Activated naive CD8-positive, alpha-beta T cell (primary cell): Measurements from ENCODE around the gene RIC8B.

Experiments
- H3K27ac Mint-ChIP-seq: one replicate; pipeline ENCODE4 v1.8.0; 2021; ENCODE audit warnings: mixed read lengths
- H3K27me3 Mint-ChIP-seq: one replicate; pipeline ENCODE4 v1.8.0; 2021; ENCODE audit warnings: mixed read lengths
- H3K36me3 Mint-ChIP-seq: one replicate; pipeline ENCODE4 v1.8.0; 2021; ENCODE audit warnings: mixed read lengths
- H3K4me1 Mint-ChIP-seq: one replicate; pipeline ENCODE4 v1.8.0; 2021; ENCODE audit warnings: low read depth, mixed read lengths
- H3K4me3 Mint-ChIP-seq: one replicate; pipeline ENCODE4 v1.8.0; 2021; ENCODE audit warnings: mild to moderate bottlenecking, mixed read lengths
- H3K9me3 Mint-ChIP-seq: one replicate; pipeline ENCODE4 v1.8.0; 2021; ENCODE audit warnings: low read depth, mixed read lengths

Gene RIC8B

GRCh38 chr12:106814714-106815113 lies 40.2 kb downstream of the RIC8B start:
- H3K9me3 Mint-ChIP-seq, result no peaks in the 10 kb centered on the region
- no peak overlapping the region for H3K4me3 Mint-ChIP-seq
- H3K27me3 Mint-ChIP-seq, result no peaks in the 10 kb centered on the region
- H3K4me1 Mint-ChIP-seq, result no peaks in the 10 kb centered on the region
- no peak overlapping the region for H3K27ac Mint-ChIP-seq
- H3K36me3 Mint-ChIP-seq, result peaks cover 20% of the 10 kb centered on the region

- no peak overlapping the region for H3K27ac Mint-ChIP-seq
- no peaks in the 10 kb centered on the region for H3K4me1 Mint-ChIP-seq
- H3K27me3 Mint-ChIP-seq, result no peaks in the 10 kb centered on the region
- peaks cover 20% of the 10 kb centered on the region for H3K36me3 Mint-ChIP-seq
- H3K4me3 Mint-ChIP-seq, result no peak overlapping the region
- H3K9me3 Mint-ChIP-seq, result no peaks in the 10 kb centered on the region
Observed at GRCh38 chr12:106815741-106816140, 41.3 kb downstream of the RIC8B start.

- H3K27me3 Mint-ChIP-seq, result no peaks in the 10 kb centered on the region
- H3K36me3 Mint-ChIP-seq, result peaks cover 22% of the 10 kb centered on the region
- H3K4me1 Mint-ChIP-seq, result no peaks in the 10 kb centered on the region
- H3K27ac Mint-ChIP-seq, result no peak overlapping the region
- H3K4me3 Mint-ChIP-seq, result no peak overlapping the region
- no peaks in the 10 kb centered on the region for H3K9me3 Mint-ChIP-seq
Observed at GRCh38 chr12:106816231-106816630, 41.7 kb downstream of the RIC8B start.

- H3K4me3 Mint-ChIP-seq, result no peak overlapping the region
- H3K9me3 Mint-ChIP-seq, result no peaks in the 10 kb centered on the region
- no peak overlapping the region for H3K27ac Mint-ChIP-seq
- peaks cover 22% of the 10 kb centered on the region for H3K36me3 Mint-ChIP-seq
- H3K4me1 Mint-ChIP-seq, result no peaks in the 10 kb centered on the region
- H3K27me3 Mint-ChIP-seq, result no peaks in the 10 kb centered on the region
Observed at GRCh38 chr12:106819991-106820390, 45.5 kb downstream of the RIC8B start.

- Mint-ChIP-seq H3K36me3 (peaks cover 10% of the 10 kb centered on the region), H3K27ac (no peak overlapping the region), H3K27me3 (no peaks in the 10 kb centered on the region), H3K4me3 (no peak overlapping the region), H3K4me1 (no peaks in the 10 kb centered on the region), H3K9me3 (no peaks in the 10 kb centered on the region)
Observed at GRCh38 chr12:106831699-106832098, 57.2 kb downstream of the RIC8B start.

- peaks cover 19% of the 10 kb centered on the region for H3K4me1 Mint-ChIP-seq
- no peaks in the 10 kb centered on the region for H3K9me3 Mint-ChIP-seq
- no peak overlapping the region for H3K4me3 Mint-ChIP-seq
- H3K27me3 Mint-ChIP-seq, result no peaks in the 10 kb centered on the region
- peaks cover 10% of the 10 kb centered on the region for H3K36me3 Mint-ChIP-seq
- H3K27ac Mint-ChIP-seq, result no peak overlapping the region
Observed at GRCh38 chr12:106837782-106838181, 63.3 kb downstream of the RIC8B start.

- Mint-ChIP-seq H3K4me1 (peaks cover 19% of the 10 kb centered on the region), H3K27me3 (no peaks in the 10 kb centered on the region), H3K27ac (no peak overlapping the region), H3K36me3 (peaks cover 8% of the 10 kb centered on the region), H3K9me3 (no peaks in the 10 kb centered on the region), H3K4me3 (no peak overlapping the region)
Observed at GRCh38 chr12:106839333-106839732, 64.9 kb downstream of the RIC8B start.

- Mint-ChIP-seq H3K4me1 (peaks cover 19% of the 10 kb centered on the region), H3K9me3 (no peaks in the 10 kb centered on the region), H3K27me3 (no peaks in the 10 kb centered on the region), H3K36me3 (peaks cover 6% of the 10 kb centered on the region), H3K27ac (peak overlapping the region; percentile 11), H3K4me3 (no peak overlapping the region)
Observed at GRCh38 chr12:106840243-106840642, 65.8 kb downstream of the RIC8B start.

- peaks cover 1% of the 10 kb centered on the region for H3K36me3 Mint-ChIP-seq
- no peak overlapping the region for H3K4me3 Mint-ChIP-seq
- peaks cover 19% of the 10 kb centered on the region for H3K4me1 Mint-ChIP-seq
- no peaks in the 10 kb centered on the region for H3K27me3 Mint-ChIP-seq
- no peaks in the 10 kb centered on the region for H3K9me3 Mint-ChIP-seq
- no peak overlapping the region for H3K27ac Mint-ChIP-seq
Observed at GRCh38 chr12:106841510-106842302, 67.2 kb downstream of the RIC8B start.

GRCh38 chr12:106845902-106846301 lies 71.4 kb downstream of the RIC8B start:
- Mint-ChIP-seq H3K27ac (no peak overlapping the region), H3K36me3 (peaks cover 4% of the 10 kb centered on the region), H3K4me1 (peaks cover 7% of the 10 kb centered on the region), H3K9me3 (no peaks in the 10 kb centered on the region), H3K27me3 (no peaks in the 10 kb centered on the region), H3K4me3 (no peak overlapping the region)

GRCh38 chr12:106847861-106848260 lies 73.4 kb downstream of the RIC8B start:
- H3K27ac Mint-ChIP-seq, result no peak overlapping the region
- no peaks in the 10 kb centered on the region for H3K27me3 Mint-ChIP-seq
- H3K4me1 Mint-ChIP-seq, result peaks cover 1% of the 10 kb centered on the region
- H3K9me3 Mint-ChIP-seq, result no peaks in the 10 kb centered on the region
- H3K36me3 Mint-ChIP-seq, result peaks cover 4% of the 10 kb centered on the region
- no peak overlapping the region for H3K4me3 Mint-ChIP-seq

- Mint-ChIP-seq H3K4me1 (peaks cover 6% of the 10 kb centered on the region), H3K27me3 (no peaks in the 10 kb centered on the region), H3K9me3 (no peaks in the 10 kb centered on the region), H3K4me3 (no peak overlapping the region), H3K27ac (no peak overlapping the region), H3K36me3 (peaks cover 7% of the 10 kb centered on the region)
Observed at GRCh38 chr12:106851306-106851705, 76.8 kb downstream of the RIC8B start.

GRCh38 chr12:106854723-106855122 lies 80.2 kb downstream of the RIC8B start:
- Mint-ChIP-seq H3K27ac (no peak overlapping the region), H3K36me3 (peaks cover 12% of the 10 kb centered on the region), H3K4me1 (peaks cover 6% of the 10 kb centered on the region), H3K27me3 (no peaks in the 10 kb centered on the region), H3K9me3 (no peaks in the 10 kb centered on the region), H3K4me3 (peak overlapping the region; percentile 40)

- Mint-ChIP-seq H3K4me3 (no peak overlapping the region), H3K27ac (no peak overlapping the region), H3K4me1 (peaks cover 6% of the 10 kb centered on the region), H3K9me3 (no peaks in the 10 kb centered on the region), H3K36me3 (peaks cover 10% of the 10 kb centered on the region), H3K27me3 (no peaks in the 10 kb centered on the region)
Observed at GRCh38 chr12:106855221-106855758, 80.8 kb downstream of the RIC8B start.

- no peaks in the 10 kb centered on the region for H3K9me3 Mint-ChIP-seq
- no peak overlapping the region for H3K27ac Mint-ChIP-seq
- H3K36me3 Mint-ChIP-seq, result peaks cover 22% of the 10 kb centered on the region
- H3K4me3 Mint-ChIP-seq, result no peak overlapping the region
- H3K4me1 Mint-ChIP-seq, result no peaks in the 10 kb centered on the region
- H3K27me3 Mint-ChIP-seq, result no peaks in the 10 kb centered on the region
Observed at GRCh38 chr12:106861984-106862916, 87.8 kb downstream of the RIC8B start.
